Jurkat, Clone E6-1 (cell line): Measurements from ENCODE around the gene FCER1G.
"Not testable (repeated sequence)": the region's sequence is repeated elsewhere in the genome, so short reads cannot be mapped to it uniquely, and the experiment has no call there.

Source experiments
- DNase-seq: peaks from one replicate; pipeline ENCODE4 v3.0.0-alpha.2; 2011; ENCODE audit warnings: low read depth, low spot score
- H3K4me3 ChIP-seq: 2 replicates; pipeline ENCODE4 v1.5.1; 2011; ENCODE audit warnings: mild to moderate bottlenecking, low read length, control low read depth, moderate library complexity

Gene FCER1G

DNA sequence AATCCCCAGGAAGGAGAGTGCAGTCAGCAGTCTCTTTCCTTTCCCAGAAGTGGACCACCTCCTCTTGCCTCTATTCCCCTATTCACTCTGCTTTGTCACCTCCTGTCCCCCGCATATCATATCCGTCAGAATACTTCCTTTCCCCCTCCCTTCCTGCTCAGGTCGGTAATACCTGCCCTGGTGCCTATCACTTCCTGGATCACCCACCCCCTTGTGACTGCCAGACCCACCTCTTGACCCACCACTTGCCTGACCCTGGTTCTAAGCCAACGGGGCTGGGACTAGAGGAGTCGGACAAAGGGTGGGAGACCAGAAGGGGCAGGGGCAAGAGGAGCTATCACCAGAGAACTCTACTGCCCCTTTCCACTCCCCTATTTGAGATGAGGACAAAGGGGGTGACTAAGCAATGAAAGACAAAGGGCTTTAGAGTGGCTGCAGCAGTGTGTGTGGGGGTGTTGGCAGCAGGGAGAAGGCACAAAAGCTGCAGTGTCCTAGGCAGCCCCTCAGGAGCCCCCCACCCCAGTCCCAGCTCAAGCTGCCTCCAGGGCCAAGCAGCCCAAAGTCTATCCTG, 14.6 kb upstream of the FCER1G start:
- no peak overlapping the region for H3K4me3 ChIP-seq
- DNase-seq: no peak

DNA sequence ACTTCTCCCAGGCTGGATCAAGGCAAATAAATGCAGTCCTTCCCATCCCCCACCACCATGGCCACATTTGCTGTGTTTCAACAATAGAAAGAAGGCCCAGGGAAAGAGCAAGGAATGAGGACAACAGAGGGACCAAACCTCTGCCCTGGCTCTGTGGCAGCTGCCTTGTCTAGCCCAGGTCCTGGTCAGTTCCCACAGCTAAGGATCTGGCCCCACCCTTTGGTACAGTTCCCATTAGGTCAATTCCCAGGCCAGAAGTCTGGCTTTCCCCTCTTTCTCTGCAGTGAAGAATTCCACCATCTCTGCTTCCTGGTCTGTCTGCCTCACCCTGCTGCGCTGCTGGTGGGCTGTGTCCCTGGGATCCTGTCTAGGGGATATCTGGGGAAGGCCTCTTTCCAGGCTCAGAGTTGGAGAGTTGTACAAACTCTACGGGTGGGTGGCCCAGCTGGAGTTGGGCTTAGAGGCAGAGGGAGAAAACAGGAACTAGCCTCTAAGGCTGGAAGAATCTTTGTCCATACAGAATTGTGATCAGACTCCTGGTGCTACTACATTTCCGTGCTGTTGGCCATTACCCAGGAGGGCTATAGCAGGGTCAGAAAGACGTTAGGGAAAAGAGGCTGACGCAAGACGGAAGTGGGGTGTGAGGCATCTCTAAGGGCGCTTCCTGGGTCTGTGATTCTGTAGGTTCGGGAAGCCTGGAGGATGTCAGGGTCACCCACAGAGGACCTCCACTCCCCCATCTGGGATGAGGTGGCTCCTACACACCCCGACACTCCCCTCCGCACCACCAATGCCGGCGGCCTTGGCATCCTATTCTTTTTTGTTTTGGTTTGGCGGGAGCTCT, 13.9 kb upstream of the FCER1G start:
- H3K4me3 ChIP-seq: peak overlapping the region; percentile 97; the same call in 1 of the 2 replicates

DNA sequence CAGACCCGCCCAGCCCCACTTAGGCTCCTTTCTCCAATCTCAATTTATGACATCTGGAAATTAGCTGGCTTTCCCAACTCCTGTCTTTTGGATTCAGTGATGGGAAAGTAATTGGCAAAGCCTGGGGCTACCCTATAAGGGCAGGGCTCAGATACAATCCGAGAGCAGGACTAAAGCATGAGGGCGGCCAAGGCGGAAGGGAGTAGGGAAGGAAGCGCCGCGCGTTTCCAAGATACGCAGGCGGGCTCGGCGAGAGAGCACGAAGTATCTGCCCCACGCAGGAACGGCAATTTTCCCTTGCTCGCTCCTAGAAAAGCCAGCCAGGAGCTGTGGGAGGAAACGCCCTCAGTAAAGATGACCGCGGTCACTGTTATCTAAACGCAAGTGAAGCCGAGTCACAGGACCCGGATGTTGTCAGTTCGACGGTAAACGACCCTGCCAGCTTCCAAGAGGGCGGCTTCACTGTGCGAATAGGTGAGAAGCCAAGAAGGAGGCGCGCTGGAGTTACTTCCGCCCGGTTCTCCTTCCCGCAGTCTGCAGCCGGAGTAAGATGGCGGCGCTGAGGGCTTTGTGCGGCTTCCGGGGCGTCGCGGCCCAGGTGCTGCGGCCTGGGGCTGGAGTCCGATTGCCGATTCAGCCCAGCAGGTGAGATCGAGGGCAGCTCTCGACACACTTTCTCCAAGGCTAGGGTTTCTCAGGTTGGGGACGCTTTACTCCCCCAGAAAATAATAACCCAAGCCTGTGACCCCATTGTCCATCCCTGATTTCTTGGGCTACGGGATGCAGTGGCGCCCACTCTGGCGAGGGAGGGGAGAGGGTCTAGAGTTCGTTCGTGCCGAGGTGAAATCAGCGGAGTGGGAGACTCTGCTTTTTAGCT, 13.0 kb upstream of the FCER1G start, which contains the start of gene NDUFS2:
Gene NDUFS2, plus strand, starts transcription at position 532 of the 877 bp plus-strand sequence. Its CDS starts 19 bp downstream, at position 551.
- peak; percentile 98 for DNase-seq
- H3K4me3 ChIP-seq: peak within 1 kb of the TSS; percentile 97

More for the DNA sequence above, 13.9 kb upstream of the FCER1G start:
- no peak for DNase-seq

DNA sequence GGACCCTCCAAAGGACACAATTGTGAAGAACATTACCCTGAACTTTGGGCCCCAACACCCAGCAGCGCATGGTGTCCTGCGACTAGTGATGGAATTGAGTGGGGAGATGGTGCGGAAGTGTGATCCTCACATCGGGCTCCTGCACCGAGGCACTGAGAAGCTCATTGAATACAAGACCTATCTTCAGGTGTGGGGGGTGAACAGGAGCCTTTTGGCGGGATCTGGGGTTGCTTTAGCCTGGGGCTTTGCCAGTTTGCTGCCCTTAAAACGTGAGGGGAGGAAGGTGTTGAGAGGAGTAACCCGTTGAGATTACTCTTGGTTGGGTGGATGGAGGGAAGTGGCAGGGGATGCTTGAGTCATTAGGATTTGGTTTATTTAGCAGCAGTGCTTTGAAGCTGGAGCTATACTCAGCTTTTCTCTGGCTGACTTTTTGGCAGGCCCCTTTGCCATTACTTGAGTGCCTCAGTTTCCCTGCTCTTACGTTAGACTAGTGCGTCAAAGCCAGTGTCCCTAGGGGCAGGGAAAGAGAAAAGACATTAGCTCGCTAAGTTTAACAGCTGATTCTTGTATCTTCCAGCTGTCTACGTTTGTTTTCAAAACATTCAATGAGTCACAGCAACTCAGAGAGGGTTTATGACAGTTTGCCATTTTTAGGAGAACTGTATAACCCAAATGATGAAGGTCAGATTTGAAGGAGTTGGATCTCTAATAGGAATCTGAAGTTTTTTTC, 8.5 kb upstream of the FCER1G start:
- no peak for DNase-seq

DNA sequence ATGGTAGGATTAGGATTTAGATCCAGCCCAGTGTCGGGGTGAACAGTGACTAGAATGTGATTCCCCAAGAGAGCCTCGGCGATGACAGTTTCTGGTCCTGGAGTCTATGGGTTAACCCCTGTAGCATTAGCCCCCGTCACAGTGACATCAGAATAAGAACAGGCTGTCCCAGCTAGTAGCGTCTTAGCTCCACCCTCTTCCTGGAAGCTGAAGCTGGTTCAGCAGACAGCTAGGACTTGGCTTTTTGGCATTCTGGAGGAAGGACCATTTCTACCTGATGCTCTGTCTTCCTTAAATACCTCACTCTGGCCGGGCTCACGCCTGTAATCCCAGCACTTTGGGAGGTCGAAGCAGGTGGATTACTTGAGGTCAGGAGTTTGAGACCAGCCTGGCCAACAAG, 7.9 kb upstream of the FCER1G start:
- DNase-seq: no peak
- no peak overlapping the region for H3K4me3 ChIP-seq

More for the DNA sequence above, 8.5 kb upstream of the FCER1G start:
- no peak overlapping the region for H3K4me3 ChIP-seq

DNA sequence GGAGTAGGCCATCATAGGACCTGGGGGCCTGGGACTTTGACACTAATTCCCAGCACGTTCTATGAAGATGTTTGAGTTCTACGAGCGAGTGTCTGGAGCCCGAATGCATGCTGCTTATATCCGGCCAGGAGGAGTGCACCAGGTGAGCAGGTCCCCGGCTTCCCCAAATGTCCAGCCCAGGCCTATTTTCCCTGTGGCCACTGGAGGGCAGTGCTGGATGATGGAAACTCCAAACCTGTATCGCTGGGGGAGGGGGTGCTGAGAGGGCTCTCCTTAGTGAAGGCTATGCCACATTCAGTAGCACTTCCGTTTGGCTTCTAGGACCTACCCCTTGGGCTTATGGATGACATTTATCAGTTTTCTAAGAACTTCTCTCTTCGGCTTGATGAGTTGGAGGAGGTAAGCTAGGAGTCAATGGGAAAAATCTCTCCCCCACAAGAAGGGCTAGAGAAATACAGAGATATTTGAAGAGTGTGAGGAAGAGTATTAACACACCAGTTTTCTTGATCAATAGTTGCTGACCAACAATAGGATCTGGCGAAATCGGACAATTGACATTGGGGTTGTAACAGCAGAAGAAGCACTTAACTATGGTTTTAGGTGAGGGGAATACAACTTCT, 5.2 kb upstream of the FCER1G start:
- no peak overlapping the region for H3K4me3 ChIP-seq
- peak; percentile 37 for DNase-seq

DNA sequence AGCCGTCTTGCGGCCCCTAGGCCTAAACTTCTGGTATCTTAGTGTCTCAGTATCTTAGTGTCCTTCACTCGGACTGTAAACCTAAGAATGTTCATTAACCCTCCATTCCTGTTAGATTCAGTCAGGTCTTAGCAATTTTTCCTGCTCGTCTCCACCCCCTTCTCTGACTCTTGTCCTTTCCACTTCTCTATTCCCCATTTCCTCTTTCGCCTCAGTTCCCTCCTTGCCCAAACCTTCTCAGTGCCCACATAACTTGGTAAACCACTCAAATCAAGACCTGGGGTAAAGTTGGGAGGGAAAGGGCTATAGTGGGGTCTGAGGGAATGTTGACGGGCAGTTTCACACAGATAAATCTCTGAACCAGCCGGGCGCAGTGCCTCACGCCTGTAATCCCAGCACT, 726 bp upstream of the FCER1G start:
- H3K4me3 ChIP-seq: no peak overlapping the region
- DNase-seq: no peak

DNA sequence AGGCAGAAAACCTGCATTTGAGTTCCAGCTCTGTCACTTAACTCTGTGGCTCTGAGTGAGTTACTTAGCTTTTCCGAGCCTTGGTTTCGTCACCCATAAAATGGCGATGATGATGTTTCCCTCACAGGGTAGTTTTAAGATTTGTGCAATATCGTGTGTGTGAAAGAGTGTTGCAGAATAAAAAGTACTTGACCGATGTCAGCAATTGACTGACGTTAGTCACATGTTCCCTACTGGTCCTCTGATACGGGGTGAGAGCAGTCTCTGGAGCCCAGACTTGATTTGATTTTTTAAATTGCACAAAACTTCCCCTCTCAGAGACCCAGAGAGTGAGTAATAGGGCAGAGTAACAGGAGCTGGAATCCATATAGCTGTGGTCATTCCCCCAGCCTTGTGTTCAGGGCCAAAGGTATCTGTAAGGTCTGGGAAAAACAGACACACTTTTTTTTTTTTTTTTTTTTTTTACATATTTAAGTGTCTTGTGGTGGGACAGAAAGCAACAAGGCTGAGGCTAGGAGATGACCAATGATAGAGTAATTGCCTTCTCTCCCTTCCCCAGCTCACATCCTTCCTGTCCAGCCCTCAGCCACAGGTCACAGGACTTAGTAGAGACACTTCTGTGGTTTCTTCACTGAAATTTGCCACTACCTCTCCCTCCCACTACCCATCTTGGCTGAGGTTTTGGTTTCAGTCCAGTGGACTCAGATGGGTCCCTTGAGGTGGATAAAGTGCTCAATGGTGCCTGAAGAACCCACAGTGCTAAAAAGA, 2.0 kb downstream of the FCER1G start:
- H3K4me3 ChIP-seq: no peak overlapping the region
- DNase-seq: no peak

DNA sequence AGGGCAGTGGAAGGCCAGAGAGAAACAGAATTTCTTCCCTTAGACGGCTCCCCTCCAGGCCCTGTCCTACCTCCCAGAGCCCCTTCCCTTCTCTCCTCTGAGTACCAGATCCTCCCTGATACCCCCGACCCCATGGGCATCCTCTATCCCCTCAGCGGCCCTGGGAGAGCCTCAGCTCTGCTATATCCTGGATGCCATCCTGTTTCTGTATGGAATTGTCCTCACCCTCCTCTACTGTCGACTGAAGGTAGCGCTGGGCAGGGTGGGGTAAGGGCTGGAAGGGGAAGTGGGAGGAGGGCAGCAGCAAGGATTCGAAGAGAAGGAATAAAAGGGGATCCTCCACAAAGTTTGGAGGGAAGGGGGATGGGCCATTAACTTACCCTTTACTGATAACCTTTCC, 2.7 kb downstream of the FCER1G start:
- no peak for DNase-seq
- no peak overlapping the region for H3K4me3 ChIP-seq

DNA sequence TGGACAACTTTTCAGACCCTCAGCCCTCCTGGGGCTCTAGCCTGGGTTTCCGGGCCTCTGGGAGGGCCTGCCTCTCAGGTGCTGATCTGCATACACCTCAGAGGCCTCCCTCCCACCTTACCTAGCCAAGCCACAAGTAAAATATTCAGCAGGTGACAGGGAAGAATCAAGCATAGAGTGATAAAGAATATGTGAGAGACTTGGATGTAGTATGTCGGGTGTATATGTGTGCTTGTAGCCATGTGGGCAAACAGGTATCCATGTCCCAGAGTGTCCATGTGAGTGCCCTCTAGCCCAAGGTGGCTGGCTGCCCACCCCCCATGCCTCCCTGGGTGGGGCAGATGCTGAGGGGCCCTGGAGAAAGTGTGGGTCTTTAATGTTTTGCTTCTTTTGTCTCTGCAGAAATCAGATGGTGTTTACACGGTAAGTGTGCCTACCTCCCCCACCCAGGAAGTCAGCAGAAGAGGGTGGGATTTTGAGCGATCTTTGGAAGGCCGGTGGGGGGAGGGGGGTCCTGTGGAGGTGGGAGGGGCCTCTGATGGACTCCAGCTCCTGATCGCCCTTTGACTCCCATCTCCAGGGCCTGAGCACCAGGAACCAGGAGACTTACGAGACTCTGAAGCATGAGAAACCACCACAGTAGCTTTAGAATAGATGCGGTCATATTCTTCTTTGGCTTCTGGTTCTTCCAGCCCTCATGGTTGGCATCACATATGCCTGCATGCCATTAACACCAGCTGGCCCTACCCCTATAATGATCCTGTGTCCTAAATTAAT, 3.4 kb downstream of the FCER1G start:
- no peak overlapping the region for H3K4me3 ChIP-seq
- DNase-seq: no peak

DNA sequence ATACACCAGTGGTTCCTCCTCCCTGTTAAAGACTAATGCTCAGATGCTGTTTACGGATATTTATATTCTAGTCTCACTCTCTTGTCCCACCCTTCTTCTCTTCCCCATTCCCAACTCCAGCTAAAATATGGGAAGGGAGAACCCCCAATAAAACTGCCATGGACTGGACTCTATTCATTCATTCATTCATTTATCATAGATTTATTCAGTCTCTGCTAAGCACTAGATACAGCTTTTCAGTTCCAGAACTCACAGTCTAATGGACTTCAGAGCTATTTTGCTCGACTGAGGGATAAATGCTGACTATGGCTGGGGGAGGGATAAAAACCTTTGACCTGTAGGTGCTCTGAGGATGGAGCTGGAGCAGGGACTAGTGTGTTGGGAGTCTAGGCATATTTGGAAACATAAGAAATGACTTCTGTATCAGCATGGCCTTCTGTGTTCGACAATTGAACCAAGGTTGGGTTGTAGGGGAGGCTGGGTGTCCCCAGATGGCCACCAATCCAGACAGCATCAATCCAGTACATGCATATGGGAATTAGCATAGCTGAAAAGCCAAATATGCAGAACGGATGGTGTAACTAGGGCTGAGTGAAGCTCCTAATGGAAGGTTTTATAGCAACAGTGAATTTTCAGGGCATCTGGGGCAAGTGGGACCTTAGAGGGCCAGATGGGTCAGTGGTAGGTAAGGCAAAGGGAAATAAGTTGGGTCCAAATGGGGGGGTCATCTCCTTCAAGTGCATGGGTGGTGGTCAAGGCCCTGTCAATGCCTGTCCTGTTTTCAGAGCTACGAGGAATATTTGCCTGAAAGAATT, 4.2 kb downstream of the FCER1G start:
- DNase-seq: no peak
- H3K4me3 ChIP-seq: no peak overlapping the region

DNA sequence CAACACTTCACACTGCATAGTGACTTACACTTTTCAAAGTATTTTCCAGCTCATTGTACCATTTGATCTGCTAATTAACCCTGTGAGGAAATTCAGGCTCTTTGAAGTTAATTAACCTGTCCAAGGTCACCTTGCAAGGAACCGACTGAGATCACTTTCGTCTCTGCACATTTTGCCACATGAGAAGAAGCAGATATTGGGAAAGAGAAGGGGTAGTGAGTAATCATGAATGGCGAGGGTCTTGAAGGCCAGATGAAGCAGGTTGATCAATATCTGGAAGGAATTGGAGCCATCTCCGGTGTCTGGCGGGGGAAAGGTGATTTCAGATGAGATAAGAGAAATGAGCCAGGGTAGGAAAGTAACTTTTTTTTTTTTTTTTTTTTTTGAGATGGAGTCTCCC, 4.9 kb downstream of the FCER1G start:
- DNase-seq: no peak

DNA sequence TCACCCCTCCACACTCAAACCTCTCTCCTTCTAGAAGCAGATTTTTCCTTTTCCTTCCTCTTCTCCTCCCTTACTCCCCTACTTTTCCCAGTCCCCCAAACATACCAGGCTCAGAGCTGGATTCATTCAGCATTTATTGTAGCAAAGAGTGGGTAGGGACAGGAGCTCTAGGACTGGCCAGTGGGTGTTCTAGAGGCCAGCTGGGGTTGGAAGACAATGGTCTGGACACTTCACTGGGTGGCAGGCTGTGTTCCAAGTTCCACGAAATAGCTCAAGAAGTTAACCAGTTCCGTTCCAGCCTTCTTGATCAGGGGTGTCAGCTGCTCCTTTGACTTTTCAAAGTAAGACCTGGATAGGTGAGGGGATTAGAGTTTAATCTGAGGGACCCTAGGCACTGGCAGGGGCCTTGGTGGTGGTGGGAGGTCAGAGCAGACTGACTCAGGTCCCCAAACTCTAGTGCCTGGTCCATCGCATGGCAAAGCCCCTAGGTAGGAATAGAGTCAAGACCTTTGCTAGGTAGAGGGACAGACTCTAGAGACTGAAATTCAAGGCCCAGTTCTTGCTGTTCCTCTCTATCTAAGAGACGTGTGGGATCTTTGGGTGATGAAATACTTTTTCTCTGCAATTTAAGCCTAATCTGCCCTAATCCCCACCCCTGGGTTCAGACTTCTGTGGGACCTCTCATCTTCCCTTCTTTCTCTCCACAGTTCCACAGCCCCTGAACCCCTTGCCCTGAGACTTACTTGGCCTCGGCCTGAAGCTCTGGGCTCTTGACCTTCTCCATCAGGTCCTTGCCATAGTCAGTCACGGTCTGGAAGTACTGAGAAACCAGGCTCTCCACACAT, 7.3 kb downstream of the FCER1G start:
- DNase-seq: no peak
- H3K4me3 ChIP-seq: no peak overlapping the region

More for the DNA sequence above, 4.9 kb downstream of the FCER1G start:
- no peak overlapping the region for H3K4me3 ChIP-seq

DNA sequence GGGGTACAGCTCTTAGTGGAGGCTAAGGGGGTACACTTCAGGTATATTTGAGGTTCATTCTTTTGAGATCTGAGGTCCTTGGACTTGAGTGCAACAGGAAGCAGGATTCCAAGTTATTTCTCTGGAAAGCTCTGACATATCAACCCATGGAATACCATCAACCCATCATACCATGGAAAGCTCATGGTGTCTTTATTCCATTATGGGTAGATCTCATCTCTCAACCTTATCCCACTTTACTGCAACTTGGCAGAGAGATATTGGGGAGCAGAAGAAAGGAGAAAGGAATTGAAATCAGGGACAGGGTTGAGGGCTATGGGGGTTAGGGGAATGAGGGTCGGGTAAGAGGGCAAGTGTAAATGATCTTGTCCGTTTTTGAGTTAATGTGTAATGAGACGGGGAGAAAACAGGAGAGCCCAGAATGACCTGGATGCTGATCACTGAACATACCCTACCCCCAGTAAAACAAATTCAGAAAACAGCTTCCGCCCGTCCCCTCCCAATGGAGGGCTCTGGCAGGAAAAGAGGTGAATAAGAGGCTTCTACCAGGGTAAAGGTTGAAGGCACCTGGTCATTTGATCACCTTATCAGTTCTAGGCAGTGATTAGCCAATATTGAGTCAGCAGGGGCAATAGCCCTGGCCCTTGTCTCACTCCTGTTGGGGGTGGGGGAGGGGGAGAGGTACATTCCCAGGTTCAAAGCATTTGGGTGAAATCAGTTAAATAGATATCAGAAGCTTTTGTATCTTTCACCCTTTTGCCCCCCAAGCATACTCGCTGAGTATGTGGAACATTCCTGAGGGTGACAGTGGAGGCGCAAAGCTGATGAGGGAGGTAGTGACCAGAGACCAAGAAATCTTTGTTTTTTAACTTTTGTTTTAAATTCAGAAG, 9.0 kb downstream of the FCER1G start:
- no peak for DNase-seq
- no peak overlapping the region for H3K4me3 ChIP-seq

DNA sequence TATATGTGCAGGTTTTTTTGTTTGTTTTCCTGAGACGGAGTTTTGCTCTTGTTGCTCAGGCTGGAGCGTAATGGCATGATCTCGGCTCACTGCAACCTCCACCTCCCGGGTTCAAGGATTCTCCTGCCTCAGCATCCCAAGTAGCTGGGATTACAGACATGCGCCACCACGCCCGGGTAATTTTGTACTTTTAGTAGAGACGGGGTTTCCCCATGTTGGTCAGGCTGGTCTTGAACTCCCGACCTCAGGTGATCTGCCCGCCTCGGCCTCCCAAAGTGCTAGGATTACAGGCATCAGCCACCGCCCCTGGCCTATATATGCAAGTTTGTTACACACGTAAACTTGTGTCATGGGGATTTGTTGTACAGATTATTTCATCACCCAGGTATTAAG, 9.6 kb downstream of the FCER1G start:
- DNase-seq: not testable (repeated sequence)

More for the DNA sequence above, 9.6 kb downstream of the FCER1G start:
- not testable (repeated sequence) for H3K4me3 ChIP-seq
